HepG2 (cell line): Measurements from ENCODE around the gene MIF4GD. TPM values are rescaled to one million over a fixed set of nuclear protein-coding genes. Genes with fewer than 3 reads are reported as not detected.

Experiments used
- AGO2 ChIP-seq: fragments of 200-400 bp; formaldehyde crosslinking; optimal IDR thresholded peaks from 2 replicates; pipeline ENCODE3; 2017; ENCODE audit warnings: mild to moderate bottlenecking, low read depth, low read length, moderate library complexity
- BCL6 ChIP-seq: IDR thresholded peaks from 2 replicates; pipeline ENCODE4 v1.6.1; 2016; ENCODE audit warnings: missing genetic modification reagents, missing compliant biosample characterization
- CEBPG ChIP-seq: IDR thresholded peaks from 2 replicates; pipeline ENCODE4 v1.6.1; 2016
- IRF9 ChIP-seq: sonication (generic); formaldehyde crosslinking; IDR thresholded peaks from 2 replicates; pipeline ENCODE4 v1.8.0; 2022; ENCODE audit warnings: missing genetic modification reagents, mild to moderate bottlenecking, borderline replicate concordance
- KDM2A ChIP-seq: sonication (generic); formaldehyde crosslinking; IDR thresholded peaks from 2 replicates; pipeline ENCODE4 v1.4.0; 2020; ENCODE audit warnings: low read depth, missing genetic modification reagents, borderline replicate concordance
- MIER2 ChIP-seq: IDR thresholded peaks from 2 replicates; pipeline ENCODE4 v1.6.1; 2016; ENCODE audit warnings: missing biosample characterization, missing genetic modification reagents
- NFKBIZ ChIP-seq: IDR thresholded peaks from 2 replicates; pipeline ENCODE4 v1.6.1; 2018; ENCODE audit warnings: missing genetic modification reagents, missing compliant biosample characterization
- RFXANK ChIP-seq: IDR thresholded peaks from 2 replicates; pipeline ENCODE4 v1.6.1; 2016
- U2AF1 ChIP-seq: fragments of 200-400 bp; formaldehyde crosslinking; optimal IDR thresholded peaks from 2 replicates; pipeline ENCODE3; 2017; ENCODE audit warnings: mild to moderate bottlenecking, low read depth, low read length
- ZNF180 ChIP-seq: sonication (generic); formaldehyde crosslinking; IDR thresholded peaks from 2 replicates; pipeline ENCODE4 v1.4.0; 2020; ENCODE audit warnings: low read depth, missing genetic modification reagents, borderline replicate concordance
- polyA plus RNA-seq, 8 experiments: library from polyadenylated mRNA; depleted of rRNA in 3 of 8; stranded (reverse) in 7 of 8; unstranded in 1 of 8; fragments of >200 nt; fragmentation: Illumina TruSeq in 4 of 8; extraction: Trizol in 4 of 8; gene quantifications; 2 replicates each; pipeline versions ENCODE4 v1.2.1 to v1.2.3, GENCODE V29; 2011 to 2016; ENCODE audit warnings: low read depth in 4 of 8, missing spikeins in 1 of 8, mixed read lengths in 1 of 8; ENCODE audit not compliant: insufficient read depth in 1 of 8
- total RNA-seq, 5 experiments: library from RNA; depleted of rRNA; stranded (reverse); fragments of >200 nt; fragmentation: Illumina TruSeq; extraction: Trizol; gene quantifications; 2 replicates each; pipeline ENCODE4 v1.2.3, GENCODE V29; 2016; ENCODE audit warnings: low read depth in 1 of 5
- TF ChIP-seq, protein P1 (sequence below): sonication (generic); formaldehyde crosslinking; IDR thresholded peaks from 2 replicates; pipeline ENCODE4 v1.4.0; 2020; ENCODE audit warnings: mild to moderate bottlenecking, missing genetic modification reagents
- TF ChIP-seq, protein P2 (sequence below): sonication (generic); formaldehyde crosslinking; IDR thresholded peaks from 2 replicates; pipeline ENCODE4 v1.5.0; 2020; ENCODE audit warnings: mild to moderate bottlenecking, missing genetic modification reagents, borderline replicate concordance
- TF ChIP-seq, protein P3 (sequence below): sonication (generic); formaldehyde crosslinking; IDR thresholded peaks from 2 replicates; pipeline ENCODE4 v1.5.0; 2020; ENCODE audit warnings: missing genetic modification reagents
- TF ChIP-seq, protein P4 (sequence below): sonication (generic); formaldehyde crosslinking; IDR thresholded peaks from 2 replicates; pipeline ENCODE4 v1.9.0; 2022; ENCODE audit warnings: low read depth, missing genetic modification reagents

MIF4GD gene
- total and polyA plus RNA-seq, 2 of the 13 experiments (the other 11 are each of a cell fraction or from before 2014, with no cell fraction given): 14.0 to 28.0 TPM

DNA sequence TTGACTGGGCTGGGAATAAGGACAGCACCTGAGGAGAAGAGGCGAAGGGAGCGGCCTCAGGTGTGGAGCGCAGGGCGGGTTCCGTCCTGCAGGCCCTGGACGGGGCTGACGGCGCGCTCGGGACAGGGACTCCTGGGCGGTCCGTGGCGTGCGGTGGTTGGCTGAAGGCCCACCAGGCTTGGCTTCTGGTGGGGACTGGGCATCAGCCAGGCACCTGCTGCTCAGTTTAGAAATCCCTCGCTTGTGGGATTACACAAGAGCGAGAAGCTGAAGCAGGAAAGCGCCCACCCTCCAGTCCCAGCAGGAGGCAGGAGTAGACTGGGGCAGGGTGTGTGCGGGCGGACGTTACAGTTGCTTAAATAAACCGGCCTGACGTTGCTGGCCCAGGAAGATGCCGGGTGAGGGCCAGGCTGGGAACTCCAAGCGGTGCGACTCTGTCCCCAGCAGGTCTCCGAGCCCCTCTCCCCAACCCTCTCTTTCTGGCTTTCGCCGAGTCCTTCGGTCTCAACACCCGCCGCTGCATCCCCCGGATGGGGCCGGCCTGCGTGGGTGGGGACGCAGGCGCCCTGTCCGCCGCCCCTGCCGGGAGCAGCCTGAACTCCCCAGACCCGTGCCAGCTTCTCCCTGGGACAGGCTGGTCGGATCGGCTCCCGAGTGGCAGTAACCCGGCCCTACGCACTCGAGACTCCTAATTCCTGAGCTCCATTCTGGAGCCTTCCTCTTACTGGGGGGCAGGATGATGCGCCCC lies 639 bp downstream of the MIF4GD start (continued):
- TF ChIP-seq U2AF1 (no peak), ZNF180 (CRISPR knock-in tag) (no peak), MIER2 (CRISPR knock-in tag) (peak; percentile 27; the same call in 1 of the 2 replicates), AGO2 (peak; percentile 57), NFKBIZ (CRISPR knock-in tag) (0 out of 2 replicates have a peak, but pooled peaks have one; percentile 18), CEBPG (CRISPR knock-in tag) (peak; percentile 90), IRF9 (no peak; the same call in 1 of the 2 replicates), RFXANK (CRISPR knock-in tag) (0 out of 2 replicates have a peak, but pooled peaks have one; percentile 33), KDM2A (peak; percentile 86), BCL6 (CRISPR knock-in tag) (0 out of 2 replicates have a peak, but pooled peaks have one; percentile 5)
- TF ChIP-seq, protein P1, sequence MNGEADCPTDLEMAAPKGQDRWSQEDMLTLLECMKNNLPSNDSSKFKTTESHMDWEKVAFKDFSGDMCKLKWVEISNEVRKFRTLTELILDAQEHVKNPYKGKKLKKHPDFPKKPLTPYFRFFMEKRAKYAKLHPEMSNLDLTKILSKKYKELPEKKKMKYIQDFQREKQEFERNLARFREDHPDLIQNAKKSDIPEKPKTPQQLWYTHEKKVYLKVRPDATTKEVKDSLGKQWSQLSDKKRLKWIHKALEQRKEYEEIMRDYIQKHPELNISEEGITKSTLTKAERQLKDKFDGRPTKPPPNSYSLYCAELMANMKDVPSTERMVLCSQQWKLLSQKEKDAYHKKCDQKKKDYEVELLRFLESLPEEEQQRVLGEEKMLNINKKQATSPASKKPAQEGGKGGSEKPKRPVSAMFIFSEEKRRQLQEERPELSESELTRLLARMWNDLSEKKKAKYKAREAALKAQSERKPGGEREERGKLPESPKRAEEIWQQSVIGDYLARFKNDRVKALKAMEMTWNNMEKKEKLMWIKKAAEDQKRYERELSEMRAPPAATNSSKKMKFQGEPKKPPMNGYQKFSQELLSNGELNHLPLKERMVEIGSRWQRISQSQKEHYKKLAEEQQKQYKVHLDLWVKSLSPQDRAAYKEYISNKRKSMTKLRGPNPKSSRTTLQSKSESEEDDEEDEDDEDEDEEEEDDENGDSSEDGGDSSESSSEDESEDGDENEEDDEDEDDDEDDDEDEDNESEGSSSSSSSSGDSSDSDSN (CRISPR knock-in tag): peak; percentile 71
- TF ChIP-seq, protein P2, sequence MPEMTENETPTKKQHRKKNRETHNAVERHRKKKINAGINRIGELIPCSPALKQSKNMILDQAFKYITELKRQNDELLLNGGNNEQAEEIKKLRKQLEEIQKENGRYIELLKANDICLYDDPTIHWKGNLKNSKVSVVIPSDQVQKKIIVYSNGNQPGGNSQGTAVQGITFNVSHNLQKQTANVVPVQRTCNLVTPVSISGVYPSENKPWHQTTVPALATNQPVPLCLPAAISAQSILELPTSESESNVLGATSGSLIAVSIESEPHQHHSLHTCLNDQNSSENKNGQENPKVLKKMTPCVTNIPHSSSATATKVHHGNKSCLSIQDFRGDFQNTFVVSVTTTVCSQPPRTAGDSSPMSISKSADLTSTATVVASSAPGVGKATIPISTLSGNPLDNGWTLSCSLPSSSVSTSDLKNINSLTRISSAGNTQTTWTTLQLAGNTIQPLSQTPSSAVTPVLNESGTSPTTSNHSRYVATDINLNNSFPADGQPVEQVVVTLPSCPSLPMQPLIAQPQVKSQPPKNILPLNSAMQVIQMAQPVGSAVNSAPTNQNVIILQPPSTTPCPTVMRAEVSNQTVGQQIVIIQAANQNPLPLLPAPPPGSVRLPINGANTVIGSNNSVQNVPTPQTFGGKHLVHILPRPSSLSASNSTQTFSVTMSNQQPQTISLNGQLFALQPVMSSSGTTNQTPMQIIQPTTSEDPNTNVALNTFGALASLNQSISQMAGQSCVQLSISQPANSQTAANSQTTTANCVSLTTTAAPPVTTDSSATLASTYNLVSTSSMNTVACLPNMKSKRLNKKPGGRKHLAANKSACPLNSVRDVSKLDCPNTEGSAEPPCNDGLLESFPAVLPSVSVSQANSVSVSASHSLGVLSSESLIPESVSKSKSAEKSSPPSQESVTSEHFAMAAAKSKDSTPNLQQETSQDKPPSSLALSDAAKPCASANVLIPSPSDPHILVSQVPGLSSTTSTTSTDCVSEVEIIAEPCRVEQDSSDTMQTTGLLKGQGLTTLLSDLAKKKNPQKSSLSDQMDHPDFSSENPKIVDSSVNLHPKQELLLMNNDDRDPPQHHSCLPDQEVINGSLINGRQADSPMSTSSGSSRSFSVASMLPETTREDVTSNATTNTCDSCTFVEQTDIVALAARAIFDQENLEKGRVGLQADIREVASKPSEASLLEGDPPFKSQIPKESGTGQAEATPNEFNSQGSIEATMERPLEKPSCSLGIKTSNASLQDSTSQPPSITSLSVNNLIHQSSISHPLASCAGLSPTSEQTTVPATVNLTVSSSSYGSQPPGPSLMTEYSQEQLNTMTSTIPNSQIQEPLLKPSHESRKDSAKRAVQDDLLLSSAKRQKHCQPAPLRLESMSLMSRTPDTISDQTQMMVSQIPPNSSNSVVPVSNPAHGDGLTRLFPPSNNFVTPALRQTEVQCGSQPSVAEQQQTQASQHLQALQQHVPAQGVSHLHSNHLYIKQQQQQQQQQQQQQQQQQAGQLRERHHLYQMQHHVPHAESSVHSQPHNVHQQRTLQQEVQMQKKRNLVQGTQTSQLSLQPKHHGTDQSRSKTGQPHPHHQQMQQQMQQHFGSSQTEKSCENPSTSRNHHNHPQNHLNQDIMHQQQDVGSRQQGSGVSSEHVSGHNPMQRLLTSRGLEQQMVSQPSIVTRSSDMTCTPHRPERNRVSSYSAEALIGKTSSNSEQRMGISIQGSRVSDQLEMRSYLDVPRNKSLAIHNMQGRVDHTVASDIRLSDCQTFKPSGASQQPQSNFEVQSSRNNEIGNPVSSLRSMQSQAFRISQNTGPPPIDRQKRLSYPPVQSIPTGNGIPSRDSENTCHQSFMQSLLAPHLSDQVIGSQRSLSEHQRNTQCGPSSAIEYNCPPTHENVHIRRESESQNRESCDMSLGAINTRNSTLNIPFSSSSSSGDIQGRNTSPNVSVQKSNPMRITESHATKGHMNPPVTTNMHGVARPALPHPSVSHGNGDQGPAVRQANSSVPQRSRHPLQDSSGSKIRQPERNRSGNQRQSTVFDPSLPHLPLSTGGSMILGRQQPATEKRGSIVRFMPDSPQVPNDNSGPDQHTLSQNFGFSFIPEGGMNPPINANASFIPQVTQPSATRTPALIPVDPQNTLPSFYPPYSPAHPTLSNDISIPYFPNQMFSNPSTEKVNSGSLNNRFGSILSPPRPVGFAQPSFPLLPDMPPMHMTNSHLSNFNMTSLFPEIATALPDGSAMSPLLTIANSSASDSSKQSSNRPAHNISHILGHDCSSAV (CRISPR knock-in tag): no peak; the same call in 1 of the 2 replicates
- TF ChIP-seq, protein P3, sequence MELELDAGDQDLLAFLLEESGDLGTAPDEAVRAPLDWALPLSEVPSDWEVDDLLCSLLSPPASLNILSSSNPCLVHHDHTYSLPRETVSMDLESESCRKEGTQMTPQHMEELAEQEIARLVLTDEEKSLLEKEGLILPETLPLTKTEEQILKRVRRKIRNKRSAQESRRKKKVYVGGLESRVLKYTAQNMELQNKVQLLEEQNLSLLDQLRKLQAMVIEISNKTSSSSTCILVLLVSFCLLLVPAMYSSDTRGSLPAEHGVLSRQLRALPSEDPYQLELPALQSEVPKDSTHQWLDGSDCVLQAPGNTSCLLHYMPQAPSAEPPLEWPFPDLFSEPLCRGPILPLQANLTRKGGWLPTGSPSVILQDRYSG (CRISPR knock-in tag): no peak
- TF ChIP-seq, protein P4, sequence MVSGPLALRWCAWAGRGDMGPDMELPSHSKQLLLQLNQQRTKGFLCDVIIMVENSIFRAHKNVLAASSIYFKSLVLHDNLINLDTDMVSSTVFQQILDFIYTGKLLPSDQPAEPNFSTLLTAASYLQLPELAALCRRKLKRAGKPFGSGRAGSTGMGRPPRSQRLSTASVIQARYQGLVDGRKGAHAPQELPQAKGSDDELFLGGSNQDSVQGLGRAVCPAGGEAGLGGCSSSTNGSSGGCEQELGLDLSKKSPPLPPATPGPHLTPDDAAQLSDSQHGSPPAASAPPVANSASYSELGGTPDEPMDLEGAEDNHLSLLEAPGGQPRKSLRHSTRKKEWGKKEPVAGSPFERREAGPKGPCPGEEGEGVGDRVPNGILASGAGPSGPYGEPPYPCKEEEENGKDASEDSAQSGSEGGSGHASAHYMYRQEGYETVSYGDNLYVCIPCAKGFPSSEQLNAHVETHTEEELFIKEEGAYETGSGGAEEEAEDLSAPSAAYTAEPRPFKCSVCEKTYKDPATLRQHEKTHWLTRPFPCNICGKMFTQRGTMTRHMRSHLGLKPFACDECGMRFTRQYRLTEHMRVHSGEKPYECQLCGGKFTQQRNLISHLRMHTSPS (CRISPR knock-in tag): no peak; the same call in 1 of the 2 replicates
